Measurements from ENCODE around the gene AMMECR1. TPM values are rescaled to one million over a fixed set of nuclear protein-coding genes. Genes with fewer than 3 reads are reported as not detected.
"Not testable (repeated sequence)": the region's sequence is repeated elsewhere in the genome, so short reads cannot be mapped to it uniquely, and the experiment has no call there.

The AMMECR1 gene
- total RNA-seq, 2 donors from 2014 or later: 2.4 to 2.5 TPM

DNA sequence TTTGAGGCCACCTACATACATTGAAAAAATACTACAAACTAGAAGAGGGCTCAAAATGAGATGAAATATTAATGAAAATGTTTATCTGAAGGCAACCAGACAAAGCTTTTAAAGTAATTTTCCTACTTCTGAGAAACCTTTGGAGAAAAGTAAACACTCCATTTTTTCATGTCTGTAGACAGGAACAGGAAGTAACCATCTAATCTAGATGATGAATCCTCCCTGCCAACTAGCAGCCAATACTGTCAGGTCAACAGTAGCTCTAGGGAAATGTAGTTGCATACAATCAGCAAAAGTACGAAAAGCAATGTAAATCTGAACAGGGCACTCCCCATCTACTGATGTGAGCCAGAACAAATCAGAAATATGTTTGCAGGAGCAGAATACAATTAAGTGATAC lies 49.0 kb downstream of the AMMECR1 start:
- ATAC-seq: no peak
- intact Hi-C loops (cut with DNase I): no loop called here
- no peak for DNase-seq

DNA sequence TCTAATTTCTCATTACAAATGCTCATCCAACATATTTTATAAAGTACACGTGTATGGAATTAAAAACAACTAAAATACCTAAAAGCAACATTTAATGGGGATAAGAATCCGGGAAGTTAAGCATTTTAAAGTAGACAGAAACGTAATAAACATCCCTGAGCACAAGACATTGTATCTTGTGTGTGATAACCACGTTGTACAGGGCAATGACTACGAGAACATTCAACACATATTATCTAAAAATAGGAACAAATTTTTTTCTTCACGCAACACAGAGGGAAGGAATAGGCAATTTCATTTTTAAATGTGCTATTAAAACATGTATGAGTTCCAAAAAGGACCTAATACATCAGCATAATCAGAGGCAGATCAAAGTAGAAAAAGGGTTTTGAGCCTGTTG lies 49.5 kb downstream of the AMMECR1 start:
- intact Hi-C loops (cut with DNase I): no loop called here
- DNase-seq (no peak), ATAC-seq (no peak)

DNA sequence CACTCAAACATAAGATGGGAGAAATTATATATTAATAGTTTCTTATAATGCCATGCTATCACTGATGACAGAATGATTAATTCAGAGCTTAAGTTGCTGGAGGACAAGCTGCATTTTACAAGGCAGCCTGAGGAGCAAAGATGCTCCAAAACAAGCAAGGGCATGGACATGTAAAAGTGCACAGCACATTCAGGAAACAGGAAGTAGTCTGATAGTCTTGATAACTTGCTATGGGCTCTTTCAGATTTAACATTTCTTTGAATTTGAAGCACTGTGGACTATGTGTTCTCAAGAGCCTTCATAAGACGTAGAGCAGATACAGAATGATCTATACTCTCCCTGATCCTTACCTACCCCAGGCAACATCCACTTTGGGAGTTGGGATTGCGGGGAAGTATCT lies 50.0 kb downstream of the AMMECR1 start:
- ATAC-seq (no peak), DNase-seq (no peak)
- intact Hi-C loops (cut with DNase I): no loop called here

DNA sequence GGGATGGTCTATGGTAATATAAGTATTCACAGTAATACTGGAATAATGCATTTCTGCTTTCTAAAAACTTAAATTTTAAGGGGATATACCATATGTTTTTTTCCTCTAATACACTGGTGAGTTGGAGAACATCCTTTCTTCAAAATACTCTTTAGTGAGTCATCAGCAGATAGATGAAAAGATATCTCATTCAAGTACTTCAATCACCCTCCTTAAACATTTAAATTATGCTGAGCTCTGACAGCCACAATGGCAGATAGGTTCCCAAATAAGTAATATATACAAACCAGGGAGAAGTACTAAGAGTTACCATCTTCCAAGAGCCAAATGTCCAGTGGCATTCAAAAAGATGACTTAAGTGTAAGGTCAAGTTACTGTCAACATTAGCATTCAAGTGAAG lies 52.2 kb downstream of the AMMECR1 start:
- DNase-seq (no peak), ATAC-seq (no peak)
- intact Hi-C loops (cut with DNase I): no loop called here

DNA sequence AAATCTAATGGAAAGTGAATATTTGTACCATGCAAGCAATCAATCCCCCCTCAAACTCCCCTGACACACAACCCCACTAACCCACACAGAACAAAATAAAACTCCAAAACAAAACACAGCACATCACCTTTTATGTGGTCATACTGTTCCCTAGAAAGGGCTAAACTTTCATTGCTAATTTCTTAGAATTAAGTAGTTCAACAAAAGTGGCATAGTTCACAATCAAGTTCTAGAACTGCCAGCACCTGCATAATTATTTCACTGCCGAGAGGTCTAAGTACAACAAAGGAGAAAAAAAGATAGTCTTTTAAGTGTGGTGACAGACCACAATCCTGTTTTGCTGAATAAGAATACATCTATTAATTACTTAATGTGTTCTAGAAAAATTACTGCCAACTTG lies 58.8 kb downstream of the AMMECR1 start:
- ATAC-seq (no peak), DNase-seq (no peak)
- intact Hi-C loops (cut with DNase I): no loop called here

DNA sequence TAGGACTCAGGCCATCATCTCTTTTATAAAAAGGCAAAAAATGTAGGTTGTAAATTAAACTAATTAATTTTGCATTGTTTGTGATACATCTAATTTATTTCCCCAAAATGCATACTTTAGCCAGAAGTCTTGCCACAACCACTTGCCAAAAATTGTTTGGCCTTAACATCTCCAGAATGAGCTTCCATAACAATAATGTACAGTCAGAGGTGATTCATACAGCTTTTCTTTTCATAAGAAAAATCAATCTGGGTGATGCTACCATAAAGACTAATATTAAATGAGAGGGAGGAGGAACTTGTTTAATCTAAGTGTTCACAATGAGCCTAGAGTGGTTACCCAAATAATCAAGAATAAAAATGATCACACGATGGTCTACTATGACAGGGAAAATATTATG lies 59.3 kb downstream of the AMMECR1 start:
- ATAC-seq (no peak), DNase-seq (no peak)
- intact Hi-C loops (cut with DNase I): no loop called here

DNA sequence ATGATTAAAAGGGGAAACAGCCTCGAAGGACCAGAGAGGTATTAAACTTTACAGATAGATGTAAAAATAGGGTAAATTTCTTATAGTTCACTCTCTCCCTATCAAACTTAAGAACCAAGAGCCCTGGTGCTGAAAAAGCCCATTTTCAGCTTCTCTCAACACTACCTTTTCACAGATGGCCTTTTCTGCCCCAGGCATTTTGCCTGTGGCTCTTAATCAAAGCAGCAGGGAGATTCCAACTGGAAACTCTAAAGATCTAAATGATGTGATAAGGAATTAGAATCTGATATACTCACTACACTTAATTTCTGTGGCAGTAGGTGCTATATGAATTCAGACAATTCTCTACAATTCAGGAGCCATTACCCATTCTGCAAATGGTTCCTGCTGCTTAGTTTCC lies 60.0 kb downstream of the AMMECR1 start:
- DNase-seq (no peak), ATAC-seq (no peak)
- intact Hi-C loops (cut with DNase I): no loop called here

DNA sequence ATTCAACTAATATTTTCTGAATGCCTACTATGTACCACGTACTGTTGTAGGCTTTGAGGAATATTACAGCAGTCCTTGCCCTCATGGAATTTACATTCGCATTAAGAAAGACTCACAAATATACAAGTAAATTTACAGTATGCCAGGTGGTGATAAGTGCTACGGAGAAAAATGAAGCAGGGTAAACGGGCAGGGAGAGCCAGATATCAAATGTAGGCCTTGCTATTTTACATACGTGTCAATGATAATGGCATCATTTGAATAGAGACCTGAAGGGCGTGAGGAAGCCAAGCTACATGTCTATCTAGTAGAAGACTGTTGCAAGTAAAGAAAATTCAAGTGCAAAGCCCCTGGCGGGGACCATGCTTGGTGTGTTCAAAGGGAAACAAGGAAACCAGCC lies 65.2 kb downstream of the AMMECR1 start:
- DNase-seq (no peak), ATAC-seq (no peak)
- intact Hi-C loops (cut with DNase I): no loop called here

DNA sequence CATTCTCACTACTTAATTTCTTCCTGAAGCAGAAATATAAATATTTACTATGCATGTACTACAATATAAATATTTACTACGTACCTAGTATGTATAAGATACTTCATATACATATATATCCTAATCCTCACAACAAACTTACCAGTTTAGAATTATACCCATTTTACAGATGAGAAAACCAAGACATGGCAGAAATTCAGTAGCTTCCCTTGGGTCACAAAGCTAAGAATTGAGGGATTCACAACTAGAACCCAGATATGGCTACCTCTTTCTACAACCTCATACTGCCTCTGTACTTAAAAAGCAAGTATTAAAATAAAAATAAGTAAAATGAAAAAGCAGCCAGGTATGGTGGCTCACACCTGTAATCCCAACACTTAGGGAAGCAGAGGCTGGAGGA lies 65.9 kb downstream of the AMMECR1 start:
- DNase-seq (no peak), ATAC-seq (no peak)
- intact Hi-C loops (cut with DNase I): no loop called here

DNA sequence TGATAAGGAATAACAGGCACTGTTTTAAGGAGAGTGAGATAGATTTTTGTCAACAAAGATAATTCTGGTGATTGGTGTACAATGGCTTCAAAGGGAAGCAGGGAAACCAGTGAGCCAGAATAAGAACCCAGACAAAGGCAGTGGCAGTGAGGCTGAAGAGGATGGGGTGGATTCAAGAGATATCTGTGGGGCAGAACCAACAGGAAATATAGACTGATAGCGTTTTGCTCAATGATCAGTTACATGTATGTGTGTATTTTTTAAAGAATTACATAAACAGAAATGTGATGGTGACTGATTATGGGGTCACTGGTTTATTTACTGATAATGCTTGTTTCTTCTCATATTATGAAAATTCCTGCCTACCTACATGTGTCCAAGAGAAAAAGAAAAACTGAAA lies 66.4 kb downstream of the AMMECR1 start:
- ATAC-seq: no peak
- no peak for DNase-seq
- intact Hi-C loops (cut with DNase I): no loop called here

DNA sequence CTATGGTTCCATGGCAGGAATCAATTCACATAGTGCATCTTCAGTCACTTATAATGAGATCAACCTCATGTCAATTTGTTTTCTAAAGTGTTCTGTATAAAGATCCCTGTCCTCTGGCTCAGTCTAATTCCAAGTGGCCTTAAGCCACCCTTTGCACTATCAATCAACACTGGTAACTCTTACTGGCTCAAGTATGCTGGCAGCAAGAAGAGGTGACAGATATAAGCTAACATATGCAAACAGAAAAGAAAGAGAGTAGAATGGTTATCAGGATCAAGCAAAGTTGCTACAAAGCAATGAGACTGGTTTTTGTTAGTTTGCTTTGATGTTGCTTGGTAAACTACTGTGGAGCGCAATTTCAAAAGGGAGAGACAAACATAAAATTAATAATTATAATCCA lies 67.0 kb downstream of the AMMECR1 start:
- DNase-seq: no peak
- no peak for ATAC-seq
- intact Hi-C loops (cut with DNase I): no loop called here

DNA sequence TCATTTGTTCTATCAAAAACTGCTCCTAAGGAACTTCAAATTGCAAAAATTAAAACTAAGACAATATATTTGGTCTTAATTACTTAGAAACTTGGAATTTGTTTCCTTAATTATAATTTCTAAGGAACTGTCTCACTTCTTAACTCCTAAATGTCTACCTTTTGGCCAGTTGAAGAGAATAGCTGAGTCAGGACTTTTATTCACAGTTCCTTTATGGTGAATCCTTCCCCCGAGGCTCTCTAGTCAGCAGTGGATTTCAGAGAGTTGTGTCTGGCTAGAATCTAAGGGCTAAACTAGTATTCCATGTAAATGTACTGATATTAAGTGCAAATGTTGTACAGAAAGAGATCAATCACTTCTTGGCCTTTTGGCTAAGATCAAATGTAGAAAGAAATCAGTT lies 69.3 kb downstream of the AMMECR1 start:
- ATAC-seq (no peak), DNase-seq (no peak)

DNA sequence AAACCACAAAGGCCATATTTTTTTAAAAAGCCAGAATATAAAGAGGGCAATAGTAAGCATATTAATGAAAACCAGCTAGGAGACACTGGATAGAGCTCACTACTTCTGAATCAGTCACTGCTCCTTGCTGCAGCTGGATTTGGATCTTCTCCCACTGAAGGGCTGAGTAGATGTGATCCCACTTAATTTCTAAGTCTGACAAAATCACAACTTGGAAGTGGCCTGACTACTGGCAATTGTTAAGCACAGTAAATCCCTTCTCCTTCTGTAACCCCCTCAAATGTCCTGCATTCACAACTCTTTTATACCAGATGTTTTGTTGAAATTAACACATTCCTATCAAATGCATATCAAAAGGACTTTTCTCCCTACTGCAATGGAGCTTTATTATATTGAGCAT lies 72.9 kb downstream of the AMMECR1 start:
- intact Hi-C loops (cut with DNase I): no loop called here
- DNase-seq (no peak), ATAC-seq (no peak)

More for the DNA sequence above, 69.3 kb downstream of the AMMECR1 start:
- intact Hi-C loops (cut with DNase I): no loop called here

DNA sequence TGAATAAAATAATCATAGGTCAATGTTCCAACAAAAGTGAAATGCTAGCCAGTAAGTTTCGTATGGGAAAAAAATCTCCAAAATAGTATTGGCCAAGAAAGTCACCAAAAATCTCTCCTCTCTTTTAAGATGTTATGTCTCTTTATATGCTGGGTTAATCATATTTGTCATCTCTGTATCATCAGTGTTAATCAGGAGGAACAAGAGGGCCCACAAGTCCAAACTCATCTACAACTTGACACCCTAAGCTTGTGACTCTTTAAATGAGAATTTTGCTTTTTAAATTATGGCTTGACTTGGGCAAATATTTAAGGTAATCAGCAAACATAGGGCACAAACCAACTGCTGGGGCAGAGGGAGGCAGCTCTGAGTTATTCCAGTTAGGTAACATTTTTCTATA lies 75.5 kb downstream of the AMMECR1 start:
- ATAC-seq (no peak), DNase-seq (no peak)
- intact Hi-C loops (cut with DNase I): no loop called here

DNA sequence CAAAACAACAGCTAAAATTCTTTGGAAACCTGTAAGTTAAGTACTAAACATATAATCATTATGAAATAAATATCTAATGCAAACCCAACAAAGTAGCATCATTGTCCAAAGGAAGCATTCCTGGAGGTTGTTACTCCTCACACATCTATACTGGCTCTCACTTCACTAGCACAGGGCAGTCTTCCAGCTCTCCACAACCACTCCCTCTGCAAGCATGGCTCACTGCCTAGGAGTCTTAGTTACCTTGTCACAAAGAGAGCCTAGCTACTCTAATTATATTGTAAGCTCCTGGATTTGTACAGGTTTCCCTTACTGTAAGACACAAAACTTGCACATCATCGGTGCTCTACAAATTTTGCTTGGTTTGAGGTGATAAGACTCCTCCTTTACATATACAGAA lies 76.1 kb downstream of the AMMECR1 start:
- intact Hi-C loops (cut with DNase I): no loop called here
- DNase-seq (peak; percentile 26), ATAC-seq (peak; percentile 50 to 74)

DNA sequence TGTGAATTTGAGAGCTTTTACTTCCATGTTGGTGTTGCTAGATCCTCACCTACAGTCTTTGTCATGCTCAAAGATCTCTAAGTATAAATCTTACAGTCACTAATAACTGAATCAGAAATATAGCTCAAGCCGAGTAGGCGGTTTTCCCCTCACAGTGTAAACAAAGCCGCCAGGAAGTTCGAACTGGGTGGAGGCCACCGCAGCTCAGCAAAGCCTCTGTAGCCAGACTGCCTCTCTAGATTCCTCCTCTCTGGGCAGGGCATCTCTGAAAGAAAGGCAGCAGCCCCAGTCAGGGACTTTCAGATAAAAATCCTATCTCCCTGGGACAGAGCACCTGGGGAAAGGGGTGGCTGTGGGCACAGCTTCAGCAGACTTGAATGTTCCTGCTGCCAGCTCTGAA lies 79.6 kb downstream of the AMMECR1 start:
- intact Hi-C loops (cut with DNase I); ATAC-seq; DNase-seq: not testable (repeated sequence)

DNA sequence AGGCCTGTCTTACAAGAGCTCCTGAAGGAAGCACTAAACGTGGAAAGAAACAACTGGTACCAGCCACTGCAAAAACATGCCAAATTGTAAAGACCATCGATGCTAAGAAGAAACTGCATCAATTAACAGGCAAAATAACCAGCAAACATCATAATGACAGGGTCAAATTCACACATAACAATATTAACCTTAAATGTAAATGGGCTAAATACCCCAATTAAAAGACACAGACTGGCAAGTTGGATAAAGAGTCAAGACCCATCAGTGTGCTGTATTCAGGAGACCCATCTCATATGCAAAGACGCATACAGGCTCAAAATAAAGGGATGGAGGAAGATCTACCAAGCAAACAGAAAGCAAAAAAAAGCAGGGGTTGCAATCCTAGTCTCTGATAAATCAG lies 86.4 kb downstream of the AMMECR1 start:
- DNase-seq; intact Hi-C loops (cut with DNase I); ATAC-seq: not testable (repeated sequence)

DNA sequence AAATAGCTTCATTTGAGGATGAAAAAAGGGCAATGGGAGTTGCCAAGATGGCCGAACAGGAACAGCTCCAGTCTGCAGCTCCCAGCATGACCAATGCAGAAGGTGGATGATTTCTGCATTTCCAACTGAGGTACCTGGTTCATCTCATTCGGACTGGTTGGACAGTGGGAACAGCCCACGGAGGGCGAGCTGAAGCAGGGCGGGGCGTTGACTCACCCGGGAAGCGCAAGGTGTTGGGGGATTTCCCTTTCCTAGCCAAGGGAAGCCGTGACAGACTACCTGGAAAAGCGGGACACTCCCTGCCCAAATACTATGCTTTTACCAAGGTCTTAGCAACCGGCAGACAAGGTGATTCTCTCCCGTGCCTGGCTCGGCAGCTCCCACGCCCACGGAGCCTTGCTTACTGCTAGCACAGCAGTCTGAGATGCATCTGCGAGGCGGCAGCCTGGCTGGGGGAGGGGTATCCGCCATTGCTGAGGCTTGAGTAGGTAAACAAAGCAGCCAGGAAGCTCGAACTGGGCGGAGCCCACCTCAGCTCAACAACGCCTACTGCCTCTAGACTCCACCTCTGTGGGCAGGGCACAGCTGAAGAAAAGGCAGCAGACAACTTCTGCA lies 88.3 kb downstream of the AMMECR1 start:
- DNase-seq: peak; percentile 45
- intact Hi-C loops (cut with DNase I); ATAC-seq: not testable (repeated sequence)

DNA sequence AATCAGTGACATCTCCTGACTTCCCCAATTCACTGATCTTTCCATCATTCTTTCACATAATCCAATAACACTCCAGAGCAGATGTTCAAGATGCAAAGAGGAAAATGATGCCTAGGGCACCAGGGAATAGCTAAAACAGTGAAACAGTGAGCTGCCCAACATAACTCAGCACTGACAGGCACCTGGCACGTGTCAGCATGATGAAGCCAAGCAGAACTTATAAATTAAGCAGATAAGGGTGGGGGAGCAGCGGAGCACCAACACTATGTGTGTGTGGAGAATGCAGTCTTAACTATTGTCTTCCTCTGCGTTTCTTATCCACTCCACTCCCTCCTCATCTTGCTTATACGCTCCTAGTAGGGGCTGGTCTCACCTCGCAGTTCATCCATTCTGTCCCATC lies 89.4 kb downstream of the AMMECR1 start:
- no peak for ATAC-seq
- intact Hi-C loops (cut with DNase I): no loop called here
- DNase-seq: no peak

DNA sequence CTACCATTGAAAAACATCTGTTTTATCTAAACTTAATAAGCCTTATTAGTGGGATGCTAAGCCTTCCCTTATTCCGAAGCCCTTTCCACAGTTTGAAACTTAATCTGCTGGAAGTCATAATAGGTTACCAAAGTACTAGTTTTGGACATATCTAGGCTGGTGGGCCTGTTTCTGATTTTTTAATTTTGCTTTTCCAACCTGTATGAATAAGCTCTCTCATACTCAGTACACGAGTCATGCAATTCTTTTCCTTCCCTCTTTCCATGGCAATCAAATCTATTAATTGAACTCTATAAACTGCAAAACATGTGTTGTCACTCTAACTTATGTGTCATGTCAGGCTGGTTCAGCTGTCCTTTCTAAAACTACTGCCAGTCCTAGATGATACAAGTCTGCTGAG lies 91.0 kb downstream of the AMMECR1 start:
- intact Hi-C loops (cut with DNase I): no loop called here
- ATAC-seq: no peak
- no peak for DNase-seq

DNA sequence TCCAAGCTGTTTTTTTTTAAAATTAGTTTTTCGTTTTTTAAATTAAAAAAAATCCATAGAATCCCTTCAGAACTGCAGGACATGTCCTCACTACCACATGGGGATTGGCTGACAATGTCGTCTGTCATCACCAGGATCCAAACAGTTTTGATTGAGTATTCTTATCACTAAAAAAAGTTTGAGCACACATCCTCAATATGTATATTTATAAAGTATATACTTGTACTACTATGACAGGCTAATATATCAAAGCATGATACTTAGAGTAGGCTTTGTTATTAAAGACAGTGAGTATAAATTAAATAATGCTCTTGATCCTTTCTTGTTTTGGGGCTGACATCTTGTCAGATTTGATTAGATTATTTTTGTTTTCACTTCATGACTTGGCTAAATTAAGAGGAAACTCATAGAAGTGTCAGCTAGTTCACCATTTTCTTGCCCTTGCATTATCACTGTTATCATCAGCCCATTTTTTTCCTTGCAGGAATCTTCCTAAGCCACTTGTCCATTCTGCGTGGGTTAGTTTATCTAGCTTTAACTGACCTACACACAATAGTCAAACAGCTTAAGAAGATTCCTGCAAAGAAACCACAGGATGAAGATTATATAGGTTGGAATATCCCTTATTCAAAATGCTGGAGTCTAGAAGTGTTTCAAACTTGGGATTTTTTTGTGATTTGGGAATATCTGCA lies 92.8 kb downstream of the AMMECR1 start:
- ATAC-seq (no peak), DNase-seq (no peak)
- intact Hi-C loops (cut with DNase I): no loop called here
